K562 (cell line): ENCODE measurements around the gene GANAB. TPM values are rescaled to one million over a fixed set of nuclear protein-coding genes. Genes with fewer than 3 reads are reported as not detected.
"Not testable (repeated sequence)": the region's sequence is repeated elsewhere in the genome, so short reads cannot be mapped to it uniquely, and the experiment has no call there.

ENCODE experiments used
- ATAC-seq: fragments of 200-7000 bp; cut with Tn5 transposase; 3 replicates; pipeline ENCODE4 v1.9.1; 2020; ENCODE audit warnings: moderate library complexity
- BruUV-seq: library from RNA; stranded (reverse); fragments of 400-500 nt; replicated peaks from 2 replicates; lab custom pipeline; 2021; lab: Mats Ljungman, UMichigan
- CTCF ChIA-PET: fragments of 300-600 bp; formaldehyde crosslinking; extraction: SDS; loops from one replicate; lab custom pipeline; 2021; ENCODE audit warnings: low intra/inter-chr PET ratio; lab: Yijun Ruan, JAX
- POLR2A ChIA-PET: fragments of 300-600, 350-650 bp; sonication (Branson Sonifier 250); formaldehyde crosslinking; extraction: SDS; loops from one replicate; lab custom pipeline; 2021; ENCODE audit warnings: antibody characterized with exemption, inconsistent platforms; lab: Yijun Ruan, JAX
- DNase-seq, 4 experiments: peaks; one replicate each; pipeline versions ENCODE4 v3.0.0 to v3.0.0-alpha.2; 2011 to 2018; ENCODE audit warnings: low spot score in 3 of 4, mixed read lengths in 3 of 4; ENCODE audit errors: extremely low read depth in 1 of 4
- FAIRE-seq: peaks from 2 replicates; lab custom pipeline; 2011; peaks lifted over from hg19 to GRCh38; lab: Jason Lieb, UNC
- H2AFZ ChIP-seq: 2 replicates; pipeline ENCODE4 v1.6.0; 2011; ENCODE audit warnings: low read depth, low read length, control low read depth, inconsistent platforms
- H3K27ac ChIP-seq: fragments of 200-600 bp; 3 replicates; pipeline ENCODE4 v1.8.0; 2011; ENCODE audit warnings: low read depth, mild to moderate bottlenecking, control low read depth, inconsistent platforms, low read length, moderate library complexity, mixed read lengths; ENCODE audit errors: extremely low read depth
- H3K27me3 ChIP-seq, 2 experiments: fragments of 300-600 bp in 1 of 2; 2 replicates in 1 of 2; 3 replicates in 1 of 2; pipeline versions ENCODE4 v1.6.0 to v1.8.0; 2011; ENCODE audit warnings: inconsistent platforms in 2 of 2, low read length in 2 of 2, mild to moderate bottlenecking in 1 of 2, mixed read lengths in 1 of 2, moderate library complexity in 1 of 2; ENCODE audit not compliant: control insufficient read depth in 2 of 2, insufficient read depth in 2 of 2
- H3K36me3 ChIP-seq: fragments of 300-600 bp; 3 replicates; pipeline ENCODE4 v1.8.0; 2011; ENCODE audit warnings: mild to moderate bottlenecking, low read length, inconsistent platforms; ENCODE audit not compliant: control insufficient read depth, insufficient read depth
- H3K4me1 ChIP-seq, 2 experiments: fragments of 200-600 bp in 1 of 2; replicated peaks in 1 of 2; 2 replicates in 1 of 2; 3 replicates in 1 of 2; pipeline versions ENCODE4 v1.5.1 to v1.8.0; 2011; ENCODE audit warnings: inconsistent platforms in 2 of 2, low read length in 2 of 2, mild to moderate bottlenecking in 1 of 2, mixed read lengths in 1 of 2, moderate library complexity in 1 of 2; ENCODE audit not compliant: control insufficient read depth in 2 of 2, insufficient read depth in 2 of 2
- H3K4me2 ChIP-seq: 2 replicates; pipeline ENCODE4 v1.6.1; 2011; ENCODE audit warnings: low read length, control low read depth, inconsistent platforms, mixed read lengths; ENCODE audit not compliant: insufficient read depth
- H3K4me3 ChIP-seq: fragments of 200-600 bp; sonication (generic), shearing (Covaris generic); 2 replicates; pipeline ENCODE4 v1.5.1; 2016; ENCODE audit warnings: control low read depth, inconsistent platforms
- H3K79me2 ChIP-seq: fragments of 200-600 bp; 3 replicates; pipeline ENCODE4 v1.8.0; 2011; ENCODE audit warnings: low read length, inconsistent platforms; ENCODE audit not compliant: control insufficient read depth, insufficient read depth
- H3K9ac ChIP-seq, 2 experiments: 2 replicates each; pipeline versions ENCODE4 v1.6.0 to v1.6.1; 2011; ENCODE audit warnings: low read depth in 2 of 2, low read length in 2 of 2, control low read depth in 1 of 2, inconsistent platforms in 1 of 2, mild to moderate bottlenecking in 1 of 2, mixed read lengths in 1 of 2; ENCODE audit not compliant: insufficient read depth in 1 of 2
- H3K9me1 ChIP-seq: one replicate; pipeline ENCODE4 v1.6.0; 2011; ENCODE audit warnings: inconsistent platforms, mild to moderate bottlenecking, low read length, moderate library complexity; ENCODE audit not compliant: control insufficient read depth, insufficient read depth
- H3K9me3 ChIP-seq: replicated peaks from 2 replicates; pipeline ENCODE4 v1.5.1; 2011; ENCODE audit warnings: low read depth, low read length, inconsistent platforms; ENCODE audit not compliant: control insufficient read depth, insufficient read depth
- H4K20me1 ChIP-seq: replicated peaks from 2 replicates; pipeline ENCODE4 v1.6.1; 2011; ENCODE audit warnings: low read length, inconsistent platforms, mixed read lengths; ENCODE audit not compliant: control insufficient read depth, insufficient read depth
- EHMT2 ChIP-seq: fragments of 450-650 bp; IDR thresholded peaks from 2 replicates; pipeline ENCODE4 v1.6.1; 2018; ENCODE audit warnings: antibody characterized with exemption
- MED1 ChIP-seq: sonication (generic); formaldehyde crosslinking; IDR thresholded peaks from 2 replicates; pipeline ENCODE4 v1.8.1; 2023; ENCODE audit warnings: missing genetic modification reagents, borderline replicate concordance
- NEUROD1 ChIP-seq: fragments of 150-350 bp; IDR thresholded peaks from 2 replicates; pipeline ENCODE4 v1.6.1; 2014; ENCODE audit warnings: borderline replicate concordance, low read length, low read depth; ENCODE audit not compliant: partially characterized antibody
- OTX1 ChIP-seq: fragments of 450-650 bp; formaldehyde crosslinking; IDR thresholded peaks from 2 replicates; pipeline ENCODE4 v1.4.0; 2022; ENCODE audit warnings: mild to moderate bottlenecking
- PML ChIP-seq: IDR thresholded peaks from 2 replicates; pipeline ENCODE4 v1.6.1; 2012; ENCODE audit warnings: low read length, inconsistent platforms
- RBM22 ChIP-seq: fragments of 200-400 bp; formaldehyde crosslinking; IDR thresholded peaks from 2 replicates; pipeline ENCODE4 v1.6.1; 2018; ENCODE audit warnings: low read length, low read depth; ENCODE audit not compliant: poor library complexity, severe bottlenecking
- SMAD1 ChIP-seq: fragments of 150-350 bp; IDR thresholded peaks from 2 replicates; pipeline ENCODE4 v1.6.1; 2014; ENCODE audit warnings: low read length, low read depth; ENCODE audit not compliant: partially characterized antibody
- ZNF347 ChIP-seq: fragments of 450-650 bp; formaldehyde crosslinking; IDR thresholded peaks from 2 replicates; pipeline ENCODE4 v1.4.0; 2020; ENCODE audit warnings: low read depth, mild to moderate bottlenecking, moderate library complexity
- WGBS: fragments of 100-300 bp; shearing (Covaris generic); methylation state at CpG from one replicate; pipeline ENCODE4 v1.1.6; 2016; ENCODE audit warnings: low coverage, mixed read lengths; ENCODE audit not compliant: insufficient coverage; ENCODE audit errors: missing lambda C conversion rate; 5-methylcytosine and 5-hydroxymethylcytosine counted together
- in situ Hi-C: fragments of 300-500 bp; cut with MboI; formaldehyde crosslinking; loops from 4 replicates; pipeline ENCODE4 v1.15.0; 2018; ENCODE audit warnings: inconsistent platforms, mixed read lengths
- intact Hi-C: fragments of 100-400 bp; cut with micrococcal nuclease; formaldehyde crosslinking; loops from 2 replicates; pipeline ENCODE4 v1.14.2; 2022
- polyA plus RNA-seq, 8 experiments: library from polyadenylated mRNA; depleted of rRNA in 4 of 8; stranded (reverse) in 5 of 8; unstranded in 3 of 8; fragments of >200 nt; fragmentation: Nextera tagmentation in 2 of 8; fragmentation: Illumina TruSeq in 1 of 8; extraction: Ambion mirVana in 2 of 8; extraction: Trizol in 1 of 8; gene quantifications; 2 replicates each; pipeline versions ENCODE4 v1.2.1 to v1.2.3, GENCODE V29; 2011 to 2014; ENCODE audit warnings: inconsistent platforms in 1 of 8, missing spikeins in 1 of 8
- total RNA-seq, 7 experiments: library from RNA; depleted of rRNA in 6 of 7; stranded (reverse); fragments of >200 nt in 6 of 7; fragmentation: Illumina TruSeq in 2 of 7; extraction: Trizol in 2 of 7; gene quantifications; 2 replicates each; pipeline versions ENCODE4 v1.2.1 to v1.2.3, GENCODE V29; 2011 to 2021; ENCODE audit warnings: low replicate concordance in 1 of 7
- TF ChIP-seq, protein P1 (sequence below): sonication (generic); formaldehyde crosslinking; IDR thresholded peaks from 2 replicates; pipeline ENCODE4 v1.8.1; 2023; ENCODE audit warnings: mild to moderate bottlenecking, missing genetic modification reagents
- TF ChIP-seq, protein P2 (sequence below): fragments of 450-650 bp; IDR thresholded peaks from 2 replicates; pipeline ENCODE4 v1.6.1; 2016; ENCODE audit warnings: low read depth, mild to moderate bottlenecking, moderate library complexity
- TF ChIP-seq, protein P3 (sequence below), 2 experiments: fragments of 450-650 bp in 1 of 2; sonication (generic) in 1 of 2; formaldehyde crosslinking; conservative IDR thresholded peaks; 2 replicates each; pipeline versions ENCODE4 v1.4.0 to v1.8.1; 2020 to 2022; ENCODE audit warnings: mild to moderate bottlenecking in 1 of 2, missing genetic modification reagents in 1 of 2

Gene GANAB
- total and polyA plus RNA-seq, 9 of the 15 experiments (the other 6 are each of a cell fraction or from before 2014, with no cell fraction given) = 6.5 to 284 (median 161) TPM

DNA sequence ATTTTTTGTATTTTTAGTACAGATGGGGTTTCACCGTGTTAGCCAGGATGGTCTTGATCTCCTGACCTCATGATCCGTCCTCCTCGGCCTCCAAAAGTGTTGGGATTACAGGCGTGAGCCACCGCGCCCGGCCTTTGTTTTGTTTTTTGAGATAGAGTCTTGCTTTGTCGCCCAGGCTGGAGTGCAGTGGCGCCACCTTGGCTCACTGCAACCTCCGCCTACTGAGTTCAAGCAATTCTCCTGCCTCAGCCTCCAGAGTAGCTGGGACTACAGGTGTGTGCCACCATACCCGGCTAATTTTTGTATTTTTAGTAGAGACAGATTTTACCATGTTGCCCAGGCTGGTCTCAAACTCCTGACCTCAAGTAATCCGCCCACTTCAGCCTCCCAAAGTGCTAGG lies 3.9 kb upstream of the GANAB start:
- H3K9me1 ChIP-seq, CTCF ChIA-PET, in situ Hi-C loops, intact Hi-C loops, H3K9ac ChIP-seq, H3K4me2 ChIP-seq, H3K9me3 ChIP-seq, H3K27me3 ChIP-seq, H3K4me3 ChIP-seq, FAIRE-seq, H2AFZ ChIP-seq, ATAC-seq, DNase-seq, H3K27ac ChIP-seq, BruUV-seq: not testable (repeated sequence)
- POLR2A ChIA-PET = interaction anchor here (1.0 to 1.6 kb wide), 2 partner anchors 14 to 16 kb away, joined by 3 to 8 read pairs; partner anchors contain the start of genes C11orf98 and CSKMT
- Histone ChIP-seq H3K79me2 (peaks cover 46% of the 10 kb centered on the region), H3K4me1 (peaks cover 15 to 48% of the 10 kb centered on the region in 2 experiments), H3K36me3 (peaks cover 46% of the 10 kb centered on the region; the same call in 2 of the 3 replicates), H4K20me1 (peaks cover 20% of the 10 kb centered on the region)
- TF ChIP-seq, protein P1, sequence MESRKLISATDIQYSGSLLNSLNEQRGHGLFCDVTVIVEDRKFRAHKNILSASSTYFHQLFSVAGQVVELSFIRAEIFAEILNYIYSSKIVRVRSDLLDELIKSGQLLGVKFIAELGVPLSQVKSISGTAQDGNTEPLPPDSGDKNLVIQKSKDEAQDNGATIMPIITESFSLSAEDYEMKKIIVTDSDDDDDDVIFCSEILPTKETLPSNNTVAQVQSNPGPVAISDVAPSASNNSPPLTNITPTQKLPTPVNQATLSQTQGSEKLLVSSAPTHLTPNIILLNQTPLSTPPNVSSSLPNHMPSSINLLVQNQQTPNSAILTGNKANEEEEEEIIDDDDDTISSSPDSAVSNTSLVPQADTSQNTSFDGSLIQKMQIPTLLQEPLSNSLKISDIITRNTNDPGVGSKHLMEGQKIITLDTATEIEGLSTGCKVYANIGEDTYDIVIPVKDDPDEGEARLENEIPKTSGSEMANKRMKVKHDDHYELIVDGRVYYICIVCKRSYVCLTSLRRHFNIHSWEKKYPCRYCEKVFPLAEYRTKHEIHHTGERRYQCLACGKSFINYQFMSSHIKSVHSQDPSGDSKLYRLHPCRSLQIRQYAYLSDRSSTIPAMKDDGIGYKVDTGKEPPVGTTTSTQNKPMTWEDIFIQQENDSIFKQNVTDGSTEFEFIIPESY (CRISPR knock-in tag) = peak; percentile 39; the same call in 1 of the 2 replicates
- 81% methylated on average over 12 of the region's 12 CpGs for WGBS

DNA sequence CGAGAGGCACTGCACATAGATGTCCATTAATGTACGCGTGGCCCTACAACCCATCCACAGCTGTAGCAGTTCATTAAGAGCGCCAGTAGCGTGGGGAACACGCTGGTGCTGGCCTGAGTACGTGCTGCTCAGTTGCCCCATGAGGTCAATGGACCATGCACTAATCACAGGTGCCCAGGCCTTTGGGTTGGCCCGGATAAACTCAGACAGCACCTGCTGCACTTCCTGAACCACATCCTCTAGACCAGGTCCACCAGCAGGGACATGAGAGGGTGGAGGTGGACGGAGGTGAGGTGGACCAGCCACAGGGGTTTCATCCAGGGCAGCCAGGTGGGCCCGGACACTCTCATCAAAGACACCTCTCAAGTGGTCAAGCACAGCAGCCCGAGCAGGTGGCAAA lies 3.1 kb upstream of the GANAB start:
- H3K36me3 ChIP-seq = peaks cover 51% of the 10 kb centered on the region
- DNase-seq (no peak), FAIRE-seq (no peak), ATAC-seq (no peak)
- no peak overlapping the region for H3K4me2 ChIP-seq
- H3K27ac ChIP-seq = no peak overlapping the region
- TF ChIP-seq PML (no peak), EHMT2 (no peak), SMAD1 (no peak), RBM22 (no peak), OTX1 (CRISPR knock-in tag) (no peak), MED1 (CRISPR knock-in tag) (no peak), ZNF347 (CRISPR knock-in tag) (no peak), NEUROD1 (no peak)
- TF ChIP-seq, protein P2, sequence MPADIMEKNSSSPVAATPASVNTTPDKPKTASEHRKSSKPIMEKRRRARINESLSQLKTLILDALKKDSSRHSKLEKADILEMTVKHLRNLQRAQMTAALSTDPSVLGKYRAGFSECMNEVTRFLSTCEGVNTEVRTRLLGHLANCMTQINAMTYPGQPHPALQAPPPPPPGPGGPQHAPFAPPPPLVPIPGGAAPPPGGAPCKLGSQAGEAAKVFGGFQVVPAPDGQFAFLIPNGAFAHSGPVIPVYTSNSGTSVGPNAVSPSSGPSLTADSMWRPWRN = no peak
- TF ChIP-seq, protein P3, sequence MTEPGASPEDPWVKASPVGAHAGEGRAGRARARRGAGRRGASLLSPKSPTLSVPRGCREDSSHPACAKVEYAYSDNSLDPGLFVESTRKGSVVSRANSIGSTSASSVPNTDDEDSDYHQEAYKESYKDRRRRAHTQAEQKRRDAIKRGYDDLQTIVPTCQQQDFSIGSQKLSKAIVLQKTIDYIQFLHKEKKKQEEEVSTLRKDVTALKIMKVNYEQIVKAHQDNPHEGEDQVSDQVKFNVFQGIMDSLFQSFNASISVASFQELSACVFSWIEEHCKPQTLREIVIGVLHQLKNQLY (CRISPR knock-in tag; conservative IDR thresholded peaks at IDR 0.05) = no peak
- POLR2A ChIA-PET = interaction anchor here (1.1 to 2.8 kb wide), 4 partner anchors 16 to 50 kb away, joined by 3 to 40 read pairs (median 6); partner anchors contain the start of genes C11orf98, CSKMT, LBHD1 and UQCC3
- H3K9me3 ChIP-seq = no peaks in the 10 kb centered on the region
- peaks cover 18 to 51% of the 10 kb centered on the region in 2 experiments for H3K4me1 ChIP-seq
- H3K27me3 ChIP-seq = no peaks in the 10 kb centered on the region
- H3K4me3 ChIP-seq = no peak overlapping the region
- H2AFZ ChIP-seq = no peak overlapping the region
- peaks cover 20% of the 10 kb centered on the region for H4K20me1 ChIP-seq
- WGBS = 93% methylated on average over 11 of the region's 11 CpGs
- peaks cover 54% of the 10 kb centered on the region for H3K79me2 ChIP-seq
- in situ Hi-C loops = no loop called here
- H3K9ac ChIP-seq = peak overlapping the region in 1 of 2 experiments; percentile 64; a peak in 2 of 4 replicates
- BruUV-seq = no TSS peak
- CTCF ChIA-PET = no interaction called here
- intact Hi-C loops = no loop called here
- H3K9me1 ChIP-seq = no peaks in the 10 kb centered on the region
